Kidney (tissue), 14 donors: ENCODE measurements around the gene ZNF621. TPM values are rescaled to one million over a fixed set of nuclear protein-coding genes. Genes with fewer than 3 reads are reported as not detected.

Experiments
- DNase-seq, 5 donors: peaks; one replicate each; pipeline ENCODE4 v3.0.0-alpha.2; 2013 to 2020
- FAIRE-seq: peaks from 2 replicates; lab custom pipeline; 2012; peaks lifted over from hg19 to GRCh38; lab: Jason Lieb, UNC
- H3K27ac ChIP-seq, 2 donors: one replicate each; pipeline ENCODE4 v1.7.0; 2013; ENCODE audit warnings: low read depth in 2 of 2, low read length in 2 of 2, inconsistent platforms in 1 of 2
- H3K27me3 ChIP-seq: one replicate; pipeline ENCODE4 v1.7.1; 2013; ENCODE audit warnings: low read length, inconsistent platforms; ENCODE audit not compliant: control insufficient read depth, insufficient read depth
- H3K36me3 ChIP-seq, 3 donors: one replicate each; pipeline versions ENCODE4 v1.7.0 to v1.7.1; 2013; ENCODE audit warnings: low read length in 3 of 3, control low read depth in 1 of 3, inconsistent platforms in 1 of 3; ENCODE audit not compliant: insufficient read depth in 3 of 3, control insufficient read depth in 2 of 3
- H3K4me1 ChIP-seq, 3 donors: one replicate each; pipeline versions ENCODE4 v1.7.0 to v1.7.1; 2013; ENCODE audit warnings: low read length in 3 of 3, inconsistent platforms in 1 of 3, low read depth in 1 of 3; ENCODE audit not compliant: control insufficient read depth in 2 of 3, insufficient read depth in 2 of 3
- H3K4me3 ChIP-seq, 3 donors: one replicate each; pipeline versions ENCODE4 v1.7.0 to v1.8.1; 2013; ENCODE audit warnings: low read length in 3 of 3, control low read depth in 1 of 3, inconsistent platforms in 1 of 3
- H3K9ac ChIP-seq, 3 donors: one replicate each; pipeline versions ENCODE4 v1.7.0 to v1.7.1; 2013; ENCODE audit warnings: low read length in 3 of 3, control low read depth in 1 of 3, inconsistent platforms in 1 of 3
- H3K9me3 ChIP-seq, 3 donors: one replicate each; pipeline versions ENCODE4 v1.7.0 to v1.7.1; 2013; ENCODE audit warnings: low read length in 3 of 3, control low read depth in 1 of 3, inconsistent platforms in 1 of 3; ENCODE audit not compliant: control insufficient read depth in 2 of 3, insufficient read depth in 1 of 3
- CTCF ChIP-seq: IDR thresholded peaks from 3 replicates; pipeline ENCODE4 v1.5.1; 2012; ENCODE audit warnings: mild to moderate bottlenecking, moderate library complexity, borderline replicate concordance; ENCODE audit not compliant: insufficient read depth; ENCODE audit errors: extremely low read depth
- intact Hi-C: fragments of 100-400 bp; cut with DNase I; formaldehyde crosslinking; loops from one replicate; pipeline ENCODE4 v1.11.1; 2022
- polyA plus RNA-seq: library from polyadenylated mRNA; stranded (reverse); fragments of 350-450 nt; fragmentation: Illumina TruSeq; extraction: RNeasy Lipid Tissue Mini Kit (QIAGEN cat#74804); gene quantifications from one replicate; pipeline ENCODE4 v1.2.3, GENCODE V29; 2014; ENCODE audit warnings: low read depth, low replicate concordance; ENCODE audit not compliant: insufficient read depth
- total RNA-seq: library from RNA; stranded (reverse); fragmentation: NEBNext Ultra II Directional; extraction: Animal tissue kit (Norgen Biotek cat#: 25700); gene quantifications from one replicate; pipeline ENCODE4 v1.2.1, GENCODE V29; 2021
- donor health status: control.
- donor health status: control.
- donor health status: control.
- donor health status: control.
- donor health status: control.
- donor health status: DM: yes; HTN: yes; CAD: no.
- donor health status: Normal renal cell carcinoma (clear cell type).

The ZNF621 gene
- total and polyA plus RNA-seq, 2 donors from 2014 or later = 6.9 to 25.4 TPM

- Histone ChIP-seq H3K36me3 (peaks cover 0 to 5% (median 0%) of the 10 kb centered on the region in 3 donors), H3K4me3 (peak overlapping the region; percentile 58 to 96 (median 67)), H3K9ac (peak overlapping the region; percentile 43 to 93 (median 44)), H3K9me3 (no peaks in the 10 kb centered on the region), H3K27me3 (no peaks in the 10 kb centered on the region), H3K4me1 (peaks cover 0 to 6% (median 0%) of the 10 kb centered on the region in 3 donors), H3K27ac (no peak overlapping the region)
- TF ChIP-seq CTCF = no peak
- FAIRE-seq (no peak), DNase-seq (no peak)
- intact Hi-C loops = no loop called here
These were observed 47.1 kb upstream of the ZNF621 start for GRCh38 chr3:40477666-40478065.

- H3K9me3 ChIP-seq = peaks cover 0 to 18% (median 7%) of the 10 kb centered on the region in 3 donors
- DNase-seq = no peak
- TF ChIP-seq CTCF = no peak
- no peak for FAIRE-seq
- no peak overlapping the region for H3K9ac ChIP-seq
- no peaks in the 10 kb centered on the region for H3K4me1 ChIP-seq
- no peak overlapping the region for H3K4me3 ChIP-seq
- intact Hi-C loops = no loop called here
- H3K27me3 ChIP-seq = no peaks in the 10 kb centered on the region
- H3K27ac ChIP-seq = no peak overlapping the region
- H3K36me3 ChIP-seq = peaks cover 15 to 25% (median 16%) of the 10 kb centered on the region in 3 donors
These were observed 37.6 kb upstream of the ZNF621 start for GRCh38 chr3:40487172-40487571.

GRCh38 chr3:40490916-40491315, 33.8 kb upstream of the ZNF621 start:
- Histone ChIP-seq H3K27me3 (no peaks in the 10 kb centered on the region), H3K9ac (no peak overlapping the region), H3K4me3 (no peak overlapping the region), H3K36me3 (peaks cover 15 to 18% (median 15%) of the 10 kb centered on the region in 3 donors), H3K27ac (no peak overlapping the region), H3K4me1 (no peaks in the 10 kb centered on the region), H3K9me3 (peaks cover 0 to 18% (median 7%) of the 10 kb centered on the region in 3 donors)
- TF ChIP-seq CTCF = no peak
- intact Hi-C loops = no loop called here
- FAIRE-seq (no peak), DNase-seq (no peak)

- Histone ChIP-seq H3K27ac (no peak overlapping the region), H3K4me1 (no peaks in the 10 kb centered on the region), H3K27me3 (no peaks in the 10 kb centered on the region), H3K9ac (no peak overlapping the region), H3K9me3 (no peaks in the 10 kb centered on the region), H3K36me3 (no peaks in the 10 kb centered on the region), H3K4me3 (no peak overlapping the region)
- FAIRE-seq = no peak
- intact Hi-C loops = no loop called here
- no peak for DNase-seq
- TF ChIP-seq CTCF = no peak
These were observed 30.1 kb upstream of the ZNF621 start for GRCh38 chr3:40494698-40495097.
